PC-9 (cell line): ENCODE results near the gene SPPL2B. TPM values are rescaled to one million over a fixed set of nuclear protein-coding genes. Genes with fewer than 3 reads are reported as not detected.

Experiments
- BruUV-seq: library from RNA; stranded (reverse); fragments of 400-500 nt; replicated peaks from 2 replicates; lab custom pipeline; 2021; lab: Mats Ljungman, UMichigan
- CTCF ChIA-PET: fragments of 300-600 bp; sonication (Branson Sonifier 250); formaldehyde crosslinking; loops from one replicate; lab custom pipeline; 2022; ENCODE audit warnings: antibody characterized with exemption; lab: Charles Lee
- POLR2A ChIA-PET: fragments of 300-600 bp; sonication (Branson Sonifier 250); formaldehyde crosslinking; loops from one replicate; lab custom pipeline; 2022; ENCODE audit warnings: antibody characterized with exemption; ENCODE audit not compliant: unreplicated experiment; lab: Charles Lee
- DNase-seq, 2 experiments: peaks; one replicate each; pipeline versions ENCODE4 v3.0.0 to v3.0.0-alpha.2; 2015 to 2022; ENCODE audit warnings: mixed read lengths in 1 of 2
- H2AFZ ChIP-seq: fragments of 200-600 bp; sonication (generic); 2 replicates; pipeline ENCODE4 v1.8.1; 2017; ENCODE audit warnings: antibody characterized with exemption
- H3F3A ChIP-seq: fragments of 200-600 bp; sonication (generic); 2 replicates; pipeline ENCODE4 v1.8.1; 2017; ENCODE audit warnings: antibody characterized with exemption, mild to moderate bottlenecking, low read depth; ENCODE audit not compliant: insufficient read depth
- H3K27ac ChIP-seq: fragments of 200-600 bp; sonication (generic); 2 replicates; pipeline ENCODE4 v1.6.1; 2016; ENCODE audit warnings: mixed run types
- H3K27me3 ChIP-seq: fragments of 200-600 bp; sonication (generic); 2 replicates; pipeline ENCODE4 v1.6.1; 2016; ENCODE audit warnings: low read depth, mixed run types; ENCODE audit not compliant: insufficient read depth
- H3K36me3 ChIP-seq: fragments of 200-600 bp; sonication (generic); 2 replicates; pipeline ENCODE4 v1.6.1; 2016; ENCODE audit warnings: low read depth, mixed run types
- H3K4me1 ChIP-seq: fragments of 200-600 bp; sonication (generic); replicated peaks from 2 replicates; pipeline ENCODE4 v1.6.1; 2016; ENCODE audit warnings: mixed run types; ENCODE audit not compliant: insufficient read depth
- H3K4me2 ChIP-seq: fragments of 200-600 bp; sonication (generic); 2 replicates; pipeline ENCODE4 v1.6.1; 2017; ENCODE audit warnings: mixed run types
- H3K4me3 ChIP-seq: fragments of 200-600 bp; sonication (generic); 2 replicates; pipeline ENCODE4 v1.6.1; 2016; ENCODE audit warnings: mixed run types
- H3K79me2 ChIP-seq: fragments of 200-600 bp; sonication (generic); 2 replicates; pipeline ENCODE4 v1.6.1; 2017; ENCODE audit warnings: low read depth, mixed run types
- H3K9me2 ChIP-seq: fragments of 200-600 bp; sonication (generic); 2 replicates; pipeline ENCODE4 v1.8.1; 2017; ENCODE audit warnings: mild to moderate bottlenecking; ENCODE audit not compliant: insufficient read depth
- H3K9me3 ChIP-seq: fragments of 200-600 bp; sonication (generic); 2 replicates; pipeline ENCODE4 v1.8.1; 2016; ENCODE audit warnings: low read depth; ENCODE audit not compliant: insufficient read depth
- H4K20me1 ChIP-seq: fragments of 200-600 bp; sonication (generic); 2 replicates; pipeline ENCODE4 v1.8.1; 2017; ENCODE audit not compliant: insufficient read depth
- EZH2 ChIP-seq: fragments of 200-600 bp; sonication (generic); IDR thresholded peaks from 2 replicates; pipeline ENCODE4 v1.8.0; 2017; ENCODE audit warnings: antibody characterized with exemption, low read depth
- intact Hi-C: fragments of 100-400 bp; cut with micrococcal nuclease; formaldehyde crosslinking; loops from one replicate; pipeline ENCODE4 v1.10.0; 2022; ENCODE audit not compliant: unreplicated experiment
- total RNA-seq: library from RNA; stranded (reverse); gene quantifications from 2 replicates; pipeline ENCODE4 v1.2.3, GENCODE V29; 2021
- TF ChIP-seq, protein P1 (sequence below): fragments of 200-600 bp; sonication (generic); conservative IDR thresholded peaks from 2 replicates; pipeline ENCODE4 v1.6.1; 2017; ENCODE audit warnings: mixed run types, antibody characterized with exemption, mild to moderate bottlenecking, moderate library complexity

Gene SPPL2B
- total RNA-seq, 1 experiment from 2014 or later = 49.6 TPM

DNA sequence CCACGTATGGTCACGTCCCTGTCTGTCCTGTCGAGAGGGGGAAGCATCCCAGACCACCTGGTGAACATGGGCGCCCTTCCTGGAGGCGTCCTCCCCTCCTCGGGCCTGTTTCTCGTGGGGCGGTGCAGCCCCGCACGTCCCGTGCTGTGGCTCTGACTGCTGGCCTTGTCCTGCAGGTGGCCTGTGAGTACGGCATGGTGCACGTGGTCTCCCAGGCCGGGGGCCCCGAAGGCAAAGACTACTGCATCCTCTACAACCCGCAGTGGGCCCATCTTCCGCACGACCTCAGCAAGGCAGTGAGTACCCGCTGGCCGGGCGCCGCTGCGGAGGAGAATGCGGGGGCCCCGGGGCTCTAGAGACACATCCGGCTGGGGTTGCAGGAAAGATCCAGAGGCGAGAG lies 5.9 kb downstream of the SPPL2B start:
- Histone ChIP-seq H3K9me2 (no peaks in the 10 kb centered on the region), H3K27ac (no peak overlapping the region), H3K79me2 (peaks cover 31% of the 10 kb centered on the region), H3K36me3 (no peaks in the 10 kb centered on the region), H3K27me3 (no peaks in the 10 kb centered on the region), H3K4me3 (no peak overlapping the region), H4K20me1 (no peaks in the 10 kb centered on the region), H3K9me3 (no peaks in the 10 kb centered on the region), H3F3A (peaks cover 15% of the 10 kb centered on the region; the same call in 1 of the 2 replicates), H2AFZ (no peak overlapping the region), H3K4me2 (no peak overlapping the region), H3K4me1 (peaks cover 6% of the 10 kb centered on the region; the same call in 1 of the 2 replicates)
- no peak for TF ChIP-seq EZH2
- ChIA-PET CTCF (no interaction called here), POLR2A (no interaction called here)
- intact Hi-C loops = no loop called here
- BruUV-seq = no TSS peak
- DNase-seq = no peak

DNA sequence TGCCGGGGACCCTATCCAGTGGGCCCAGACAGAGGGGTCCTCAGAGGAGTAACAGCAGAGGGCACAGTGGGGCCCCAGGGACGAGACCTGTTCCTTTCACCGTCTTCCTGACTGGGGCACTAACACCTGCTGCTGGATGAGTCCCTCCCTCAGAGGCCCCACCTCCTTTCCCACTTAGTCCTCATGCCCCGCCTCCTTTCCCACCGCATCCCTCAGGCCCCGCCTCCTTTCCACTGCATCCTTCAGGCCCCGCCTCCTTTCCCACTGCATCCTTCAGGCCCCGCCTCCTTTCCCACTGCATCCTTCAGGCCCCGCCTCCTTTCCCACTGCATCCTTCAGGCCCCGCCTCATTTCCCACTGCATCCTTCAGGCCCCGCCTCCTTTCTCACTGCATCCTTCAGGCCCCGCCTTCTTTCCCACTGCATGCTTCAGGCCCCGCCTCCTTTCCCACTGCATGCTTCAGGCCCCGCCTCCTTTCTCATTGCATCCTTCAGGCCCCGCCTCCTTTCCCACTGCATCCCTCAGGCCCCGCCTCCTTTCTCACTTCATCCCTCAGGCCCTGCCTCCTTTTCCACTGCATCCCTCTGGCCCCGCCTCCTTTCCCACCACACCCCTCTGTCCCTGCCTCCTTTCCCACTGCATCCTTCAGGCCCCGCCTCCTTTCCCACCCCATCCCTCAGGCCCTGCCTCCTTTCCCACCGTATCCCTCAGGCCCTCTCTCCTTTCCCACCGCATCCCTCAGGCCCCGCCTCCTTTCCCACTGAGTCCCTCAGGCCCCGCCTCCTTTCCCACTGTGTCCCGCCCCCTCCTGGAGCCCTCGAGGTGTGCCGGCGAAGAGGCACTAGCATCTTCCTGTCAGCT lies 6.7 kb downstream of the SPPL2B start:
- no peak for DNase-seq
- peaks cover 15% of the 10 kb centered on the region; the same call in 1 of the 2 replicates for H3F3A ChIP-seq
- H3K27ac ChIP-seq = no peak overlapping the region
- H3K4me2 ChIP-seq = no peak overlapping the region
- H3K9me3 ChIP-seq = no peaks in the 10 kb centered on the region
- CTCF ChIA-PET = no interaction called here
- H3K9me2 ChIP-seq = no peaks in the 10 kb centered on the region
- POLR2A ChIA-PET = no interaction called here
- TF ChIP-seq, protein P1, sequence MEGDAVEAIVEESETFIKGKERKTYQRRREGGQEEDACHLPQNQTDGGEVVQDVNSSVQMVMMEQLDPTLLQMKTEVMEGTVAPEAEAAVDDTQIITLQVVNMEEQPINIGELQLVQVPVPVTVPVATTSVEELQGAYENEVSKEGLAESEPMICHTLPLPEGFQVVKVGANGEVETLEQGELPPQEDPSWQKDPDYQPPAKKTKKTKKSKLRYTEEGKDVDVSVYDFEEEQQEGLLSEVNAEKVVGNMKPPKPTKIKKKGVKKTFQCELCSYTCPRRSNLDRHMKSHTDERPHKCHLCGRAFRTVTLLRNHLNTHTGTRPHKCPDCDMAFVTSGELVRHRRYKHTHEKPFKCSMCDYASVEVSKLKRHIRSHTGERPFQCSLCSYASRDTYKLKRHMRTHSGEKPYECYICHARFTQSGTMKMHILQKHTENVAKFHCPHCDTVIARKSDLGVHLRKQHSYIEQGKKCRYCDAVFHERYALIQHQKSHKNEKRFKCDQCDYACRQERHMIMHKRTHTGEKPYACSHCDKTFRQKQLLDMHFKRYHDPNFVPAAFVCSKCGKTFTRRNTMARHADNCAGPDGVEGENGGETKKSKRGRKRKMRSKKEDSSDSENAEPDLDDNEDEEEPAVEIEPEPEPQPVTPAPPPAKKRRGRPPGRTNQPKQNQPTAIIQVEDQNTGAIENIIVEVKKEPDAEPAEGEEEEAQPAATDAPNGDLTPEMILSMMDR = no peak
- no peak for TF ChIP-seq EZH2
- peaks cover 24% of the 10 kb centered on the region for H3K79me2 ChIP-seq
- H2AFZ ChIP-seq = no peak overlapping the region
- intact Hi-C loops = no loop called here
- H3K4me3 ChIP-seq = no peak overlapping the region
- H3K36me3 ChIP-seq = no peaks in the 10 kb centered on the region
- no TSS peak for BruUV-seq
- no peaks in the 10 kb centered on the region for H3K4me1 ChIP-seq
- no peaks in the 10 kb centered on the region for H3K27me3 ChIP-seq
- H4K20me1 ChIP-seq = no peaks in the 10 kb centered on the region

DNA sequence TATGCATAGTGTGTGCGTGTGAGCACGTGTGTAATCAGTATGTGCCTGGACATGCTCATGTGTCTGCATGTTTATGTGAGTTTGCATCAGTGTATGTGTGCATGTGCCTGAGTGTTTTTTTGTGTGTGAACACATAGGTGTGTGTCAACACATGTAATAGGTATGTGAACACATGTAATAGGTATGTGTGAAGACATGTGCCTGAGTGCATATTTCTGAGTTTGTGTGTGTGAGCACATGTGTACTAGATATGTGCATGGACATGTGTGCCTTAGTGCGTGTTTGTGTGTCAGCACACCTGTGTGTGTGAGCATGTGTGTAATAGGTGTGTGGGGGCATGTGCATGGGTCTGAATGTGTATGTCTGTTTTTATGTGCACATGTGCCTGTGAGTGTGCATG lies 7.4 kb downstream of the SPPL2B start:
- H3F3A ChIP-seq = peaks cover 15% of the 10 kb centered on the region; the same call in 1 of the 2 replicates
- no peaks in the 10 kb centered on the region for H3K4me1 ChIP-seq
- H2AFZ ChIP-seq = no peak overlapping the region
- no peaks in the 10 kb centered on the region for H3K9me3 ChIP-seq
- no peak for TF ChIP-seq EZH2
- TF ChIP-seq, protein P1 = no peak
- CTCF ChIA-PET = no interaction called here
- H3K9me2 ChIP-seq = no peaks in the 10 kb centered on the region
- no TSS peak for BruUV-seq
- no peaks in the 10 kb centered on the region for H3K27me3 ChIP-seq
- POLR2A ChIA-PET = no interaction called here
- no peak overlapping the region for H3K4me2 ChIP-seq
- no peak overlapping the region for H3K4me3 ChIP-seq
- H3K27ac ChIP-seq = no peak overlapping the region
- intact Hi-C loops = no loop called here
- peaks cover 18% of the 10 kb centered on the region for H3K79me2 ChIP-seq
- H4K20me1 ChIP-seq = no peaks in the 10 kb centered on the region
- H3K36me3 ChIP-seq = no peaks in the 10 kb centered on the region
- DNase-seq = no peak
